Vagina (tissue), 2 donors: ENCODE measurements around the gene PLEKHM1.

Experiments
- CTCF ChIP-seq, 3 experiments: fragments of 450-650 bp in 2 of 3; fragments of 200-600 bp in 1 of 3; sonication (generic) in 1 of 3; IDR thresholded peaks; one replicate each; pipeline ENCODE4 v1.5.1; 2017 to 2019; ENCODE audit warnings: antibody characterized with exemption in 3 of 3, mild to moderate bottlenecking in 2 of 3, moderate library complexity in 2 of 3
- POLR2A ChIP-seq, 2 donors: fragments of 450-650 bp; IDR thresholded peaks; one replicate each; pipeline ENCODE4 v1.6.1; 2017; ENCODE audit warnings: antibody characterized with exemption in 2 of 2, mild to moderate bottlenecking in 2 of 2, moderate library complexity in 2 of 2
- POLR2AphosphoS5 ChIP-seq, 2 donors: sonication (generic); formaldehyde crosslinking; IDR thresholded peaks; one replicate each; pipeline ENCODE4 v1.9.0; 2017; ENCODE audit warnings: antibody characterized with exemption in 2 of 2, mild to moderate bottlenecking in 2 of 2, low read depth in 1 of 2; ENCODE audit not compliant: insufficient read depth in 1 of 2

- TF ChIP-seq CTCF (IDR thresholded peaks at IDR 0.05) (no peak), POLR2AphosphoS5 (IDR thresholded peaks at IDR 0.05; ENCODE audit: insufficient read depth in 1 of 2, low read depth in 1 of 2) (no peak), POLR2A (IDR thresholded peaks at IDR 0.05) (no peak)
Observed at GRCh38 chr17:45441526-45442310, 48.8 kb downstream of the PLEKHM1 start.
